Subcutaneous abdominal adipose tissue (tissue), 5 donors: ENCODE results near the gene SCIN.

Experiments
- H3K27ac ChIP-seq: one replicate; pipeline ENCODE4 v1.7.0; 2013; ENCODE audit warnings: low read depth, mild to moderate bottlenecking, inconsistent platforms, low read length, moderate library complexity
- H3K27me3 ChIP-seq, 5 donors: one replicate each; pipeline ENCODE4 v1.7.0; 2013; ENCODE audit warnings: low read length in 5 of 5, inconsistent platforms in 1 of 5; ENCODE audit not compliant: control insufficient read depth in 5 of 5, insufficient read depth in 4 of 5
- H3K36me3 ChIP-seq, 5 donors: one replicate each; pipeline ENCODE4 v1.7.0; 2013; ENCODE audit warnings: low read length in 5 of 5; ENCODE audit not compliant: control insufficient read depth in 5 of 5, insufficient read depth in 5 of 5
- H3K4me1 ChIP-seq, 5 donors: one replicate each; pipeline ENCODE4 v1.7.0; 2013; ENCODE audit warnings: low read length in 5 of 5, mild to moderate bottlenecking in 3 of 5, moderate library complexity in 1 of 5; ENCODE audit not compliant: control insufficient read depth in 5 of 5, insufficient read depth in 5 of 5
- H3K4me3 ChIP-seq, 5 donors: one replicate each; pipeline ENCODE4 v1.7.0; 2013; ENCODE audit warnings: low read length in 5 of 5, low read depth in 1 of 5
- H3K9ac ChIP-seq, 5 donors: one replicate each; pipeline ENCODE4 v1.7.0; 2013; ENCODE audit warnings: low read length in 5 of 5, mild to moderate bottlenecking in 4 of 5, moderate library complexity in 3 of 5
- H3K9me3 ChIP-seq, 5 donors: one replicate each; pipeline ENCODE4 v1.7.0; 2013; ENCODE audit warnings: low read length in 5 of 5; ENCODE audit not compliant: control insufficient read depth in 5 of 5
- donor health status: healthy.
- donor health status: healthy.
- donor health status: healthy.
- donor health status: healthy.
- donor health status: healthy.

Gene SCIN

DNA sequence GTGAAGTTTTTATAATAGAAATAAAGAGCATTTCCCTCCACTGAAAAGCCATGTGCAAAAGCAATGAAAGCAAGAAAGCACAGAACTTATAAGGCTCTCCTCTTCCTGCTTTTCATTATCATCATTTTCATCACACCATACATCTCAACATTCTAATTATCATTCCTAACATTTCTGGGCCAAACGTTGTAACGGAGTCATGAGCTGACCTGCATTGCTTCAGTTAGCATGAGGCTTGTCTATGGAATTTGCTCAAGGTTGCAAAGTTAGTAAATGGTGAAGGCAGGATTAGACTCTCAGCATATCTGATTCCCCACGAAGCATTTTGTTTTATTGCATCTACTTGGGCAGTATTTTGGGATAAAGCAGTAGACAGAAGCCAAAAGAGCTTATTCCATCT is 11.4 kb downstream of the SCIN start:
- Histone ChIP-seq H3K27ac (no peak overlapping the region), H3K36me3 (peaks cover 0 to 17% (median 0%) of the 10 kb centered on the region in 5 donors), H3K27me3 (no peaks in the 10 kb centered on the region), H3K4me3 (no peak overlapping the region), H3K9me3 (no peaks in the 10 kb centered on the region), H3K4me1 (peaks cover 0 to 11% (median 5%) of the 10 kb centered on the region in 5 donors), H3K9ac (no peak overlapping the region)

DNA sequence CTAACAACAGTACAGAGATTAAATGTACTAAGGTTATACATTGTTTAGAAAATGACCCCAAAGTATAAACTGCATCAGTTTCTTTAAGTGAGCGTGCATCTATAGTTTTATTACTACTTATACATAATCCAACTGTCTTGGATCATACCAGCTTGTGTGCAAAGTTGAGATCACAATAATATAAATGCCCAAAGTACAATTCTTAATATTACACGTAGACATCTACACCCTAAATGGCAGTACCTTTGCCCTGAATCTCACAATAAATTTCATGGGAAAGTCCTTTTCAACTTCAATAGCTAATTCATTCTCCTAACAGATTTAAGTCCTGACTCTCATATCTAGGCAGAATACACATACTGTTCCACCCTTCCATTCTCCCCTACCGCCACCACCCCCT is 11.8 kb downstream of the SCIN start:
- Histone ChIP-seq H3K4me1 (peaks cover 0 to 11% (median 5%) of the 10 kb centered on the region in 5 donors), H3K36me3 (peaks cover 0 to 17% (median 0%) of the 10 kb centered on the region in 5 donors), H3K9me3 (no peaks in the 10 kb centered on the region), H3K4me3 (no peak overlapping the region), H3K27ac (no peak overlapping the region), H3K27me3 (no peaks in the 10 kb centered on the region), H3K9ac (no peak overlapping the region)

DNA sequence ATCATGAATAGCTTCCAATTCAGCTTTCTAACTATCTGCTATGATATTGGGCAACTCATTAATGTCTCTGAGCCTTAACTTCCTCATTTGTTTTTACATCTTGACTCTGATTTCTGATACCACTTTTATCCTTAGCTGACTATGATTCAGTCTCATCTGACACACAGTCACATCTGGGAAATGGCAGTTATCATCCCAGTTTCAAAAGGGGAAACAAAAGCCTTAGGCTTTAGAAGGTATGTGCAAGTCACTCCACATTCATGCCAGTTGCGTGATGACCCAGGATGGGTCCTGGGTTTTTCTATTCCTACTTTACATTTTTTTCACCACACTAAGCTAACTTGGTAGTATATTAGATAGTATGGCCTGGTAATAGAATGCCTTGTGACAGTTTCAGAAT is 12.7 kb downstream of the SCIN start:
- Histone ChIP-seq H3K4me3 (no peak overlapping the region), H3K9me3 (no peaks in the 10 kb centered on the region), H3K4me1 (peaks cover 0 to 11% (median 5%) of the 10 kb centered on the region in 5 donors), H3K27me3 (no peaks in the 10 kb centered on the region), H3K9ac (no peak overlapping the region), H3K27ac (no peak overlapping the region), H3K36me3 (peaks cover 0 to 17% (median 0%) of the 10 kb centered on the region in 5 donors)

DNA sequence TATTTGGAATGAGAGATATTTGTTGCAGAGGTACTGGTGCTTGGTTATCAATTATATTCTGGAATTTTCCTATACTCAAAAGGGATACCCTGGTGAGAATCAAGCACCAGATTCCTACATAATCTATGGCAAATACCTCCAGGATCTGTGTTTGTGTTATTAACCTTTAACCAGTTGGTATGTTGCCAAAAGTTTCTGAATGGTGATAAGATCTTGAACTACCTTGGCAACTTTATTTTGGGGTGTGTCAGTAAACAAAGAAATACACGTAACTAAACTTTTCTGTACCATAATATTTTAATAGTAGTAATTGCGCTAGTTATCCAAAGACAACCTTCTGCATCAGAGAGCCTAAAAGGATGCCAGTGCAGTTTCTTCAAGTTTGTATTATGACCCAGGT is 13.4 kb downstream of the SCIN start:
- no peaks in the 10 kb centered on the region for H3K27me3 ChIP-seq
- H3K9ac ChIP-seq, result no peak overlapping the region
- H3K27ac ChIP-seq, result no peak overlapping the region
- H3K4me3 ChIP-seq, result no peak overlapping the region
- peaks cover 0 to 17% (median 0%) of the 10 kb centered on the region in 5 donors for H3K36me3 ChIP-seq
- H3K4me1 ChIP-seq, result peaks cover 0 to 11% (median 5%) of the 10 kb centered on the region in 5 donors
- no peaks in the 10 kb centered on the region for H3K9me3 ChIP-seq

DNA sequence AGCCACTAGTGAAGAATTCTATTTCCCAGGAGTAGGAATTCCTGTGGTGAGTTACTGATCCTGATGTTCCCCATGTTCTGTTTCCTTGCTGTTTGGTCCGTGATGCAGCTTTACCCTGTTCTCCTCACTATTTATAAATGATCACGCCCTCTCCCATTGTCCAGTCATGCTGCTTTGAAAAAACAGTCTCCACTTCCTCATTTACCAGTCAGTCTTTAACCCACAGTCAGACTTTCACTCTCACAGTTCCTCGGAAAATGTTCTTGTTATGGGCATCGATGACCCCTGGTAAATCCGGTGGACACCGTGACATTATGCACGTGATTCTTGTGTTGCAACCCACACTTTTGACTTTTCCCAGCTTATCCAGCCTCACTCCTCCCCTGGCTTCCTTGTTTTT is 14.4 kb downstream of the SCIN start:
- H3K4me1 ChIP-seq, result peaks cover 0 to 11% (median 5%) of the 10 kb centered on the region in 5 donors
- no peak overlapping the region for H3K9ac ChIP-seq
- no peaks in the 10 kb centered on the region for H3K9me3 ChIP-seq
- H3K36me3 ChIP-seq, result peaks cover 0 to 17% (median 0%) of the 10 kb centered on the region in 5 donors
- no peak overlapping the region for H3K4me3 ChIP-seq
- no peak overlapping the region for H3K27ac ChIP-seq
- H3K27me3 ChIP-seq, result no peaks in the 10 kb centered on the region

DNA sequence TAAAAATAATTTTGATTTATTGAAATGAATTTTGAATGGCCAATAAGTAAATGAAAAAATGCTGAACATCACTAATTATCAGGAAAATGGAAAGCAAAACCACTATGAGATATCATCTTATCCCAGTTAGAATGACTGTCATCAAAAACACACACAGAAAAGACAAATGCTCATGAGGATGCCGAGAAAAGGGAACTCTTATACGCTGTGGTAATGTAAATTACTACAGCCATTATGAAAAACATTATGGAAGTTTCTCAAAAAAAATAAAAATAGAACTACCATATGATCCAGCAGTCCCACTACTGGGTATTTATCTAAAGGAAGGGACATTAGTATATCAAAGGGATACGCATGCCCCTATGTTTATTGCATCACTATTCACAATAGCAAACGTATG is 15.8 kb downstream of the SCIN start:
- Histone ChIP-seq H3K4me3 (no peak overlapping the region), H3K27ac (no peak overlapping the region), H3K9ac (no peak overlapping the region), H3K27me3 (no peaks in the 10 kb centered on the region), H3K36me3 (peaks cover 0 to 10% (median 0%) of the 10 kb centered on the region in 5 donors), H3K9me3 (no peaks in the 10 kb centered on the region), H3K4me1 (peaks cover 0 to 8% (median 5%) of the 10 kb centered on the region in 5 donors)

DNA sequence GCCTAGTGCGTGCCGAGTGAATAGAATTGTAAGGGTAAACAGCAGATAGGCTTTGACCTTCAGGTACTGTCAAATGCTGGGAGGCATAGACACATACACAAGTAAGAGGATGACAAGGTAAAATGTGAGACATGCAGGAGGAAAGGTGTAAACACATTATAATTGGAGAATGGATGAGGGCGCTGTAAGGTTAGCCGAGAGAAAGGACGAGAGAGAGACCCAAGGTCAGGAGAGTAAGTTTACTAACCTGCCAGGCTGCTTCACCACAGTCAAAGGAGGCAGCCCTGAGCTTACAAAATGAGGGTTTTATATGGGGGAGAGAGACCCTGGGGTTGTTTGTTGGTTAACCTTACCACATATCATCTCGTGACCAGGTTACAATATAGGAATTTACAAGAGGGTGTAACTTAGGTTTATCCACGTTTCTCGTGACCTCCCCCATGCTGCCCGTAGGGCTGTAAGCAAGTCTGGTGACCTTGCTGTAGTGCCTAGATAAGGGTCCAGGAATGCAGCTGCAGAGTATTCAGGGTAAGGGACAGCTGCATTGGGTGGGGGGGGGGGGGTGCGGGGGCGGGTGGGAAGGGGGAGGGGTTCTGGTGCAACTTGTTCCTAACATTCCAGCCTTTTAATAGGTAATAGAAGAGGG is 17.9 kb downstream of the SCIN start:
- Histone ChIP-seq H3K27me3 (no peaks in the 10 kb centered on the region), H3K9me3 (no peaks in the 10 kb centered on the region), H3K4me3 (no peak overlapping the region), H3K9ac (no peak overlapping the region), H3K4me1 (peaks cover 0 to 8% (median 5%) of the 10 kb centered on the region in 5 donors), H3K36me3 (no peaks in the 10 kb centered on the region), H3K27ac (no peak overlapping the region)

DNA sequence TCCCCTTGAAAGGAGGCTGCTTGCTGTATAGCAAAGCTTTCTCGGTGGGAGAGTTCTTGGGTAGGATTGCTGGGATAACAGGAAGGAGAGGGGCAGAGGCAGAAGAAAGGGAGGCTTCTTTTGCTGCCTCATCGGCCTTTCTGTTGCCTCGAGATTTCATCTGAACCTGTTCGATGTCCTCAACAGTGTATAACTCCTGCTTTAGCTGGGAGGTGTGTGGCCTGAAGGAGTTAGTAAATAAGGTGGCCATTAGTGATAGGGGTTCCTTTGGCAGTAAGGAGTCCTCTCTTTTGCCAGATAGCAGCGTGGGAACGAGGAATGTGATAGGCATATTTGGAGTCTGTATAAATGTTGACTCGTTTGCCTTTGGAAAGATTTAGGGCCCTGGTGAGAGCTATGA is 20.0 kb downstream of the SCIN start:
- no peak overlapping the region for H3K27ac ChIP-seq
- no peaks in the 10 kb centered on the region for H3K27me3 ChIP-seq
- peaks cover 0 to 3% (median 0%) of the 10 kb centered on the region in 5 donors for H3K4me1 ChIP-seq
- H3K36me3 ChIP-seq, result no peaks in the 10 kb centered on the region
- H3K4me3 ChIP-seq, result no peak overlapping the region
- H3K9ac ChIP-seq, result no peak overlapping the region
- H3K9me3 ChIP-seq, result no peaks in the 10 kb centered on the region

DNA sequence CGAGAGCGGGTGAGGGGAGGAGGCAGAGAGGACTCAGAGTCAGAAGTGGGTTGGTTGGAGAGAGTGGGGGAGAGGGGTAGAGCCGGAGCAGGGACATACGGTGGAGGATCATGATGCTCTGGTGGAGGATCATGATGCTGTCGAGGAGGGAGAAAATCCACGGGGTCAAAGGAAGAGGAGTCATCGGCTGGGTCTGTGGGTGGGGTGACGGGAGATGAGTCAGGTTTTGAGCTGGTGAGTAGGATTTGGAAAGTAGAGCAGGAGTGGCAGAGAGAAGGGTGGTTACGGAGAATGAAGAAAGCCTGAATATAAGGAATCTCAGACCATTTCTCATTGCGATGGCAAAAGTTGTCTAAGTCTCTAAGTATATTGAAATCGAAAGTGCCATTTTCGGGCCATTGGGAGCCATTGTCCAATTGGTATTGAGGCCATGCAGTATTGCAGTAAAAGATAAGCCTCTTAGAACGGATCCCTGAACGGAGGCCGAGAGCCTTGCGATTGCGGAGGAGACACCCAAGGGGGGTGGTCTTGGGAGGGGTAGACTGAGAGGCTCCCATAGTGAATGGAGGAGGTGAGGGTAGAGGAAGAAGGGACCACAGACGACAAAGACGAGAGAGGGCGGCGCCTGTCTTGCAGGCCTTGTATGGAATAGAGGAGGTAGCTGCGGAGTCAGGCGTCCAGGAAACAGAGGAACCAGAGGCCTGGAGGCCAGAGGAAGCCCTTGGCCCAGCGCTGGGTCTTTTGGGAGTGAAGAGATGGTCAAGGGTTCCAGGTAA is 23.8 kb downstream of the SCIN start:
- no peaks in the 10 kb centered on the region for H3K36me3 ChIP-seq
- no peak overlapping the region for H3K27ac ChIP-seq
- no peak overlapping the region for H3K4me3 ChIP-seq
- peaks cover 0 to 17% (median 6%) of the 10 kb centered on the region in 5 donors for H3K4me1 ChIP-seq
- H3K9ac ChIP-seq, result no peak overlapping the region
- no peaks in the 10 kb centered on the region for H3K27me3 ChIP-seq
- no peaks in the 10 kb centered on the region for H3K9me3 ChIP-seq

DNA sequence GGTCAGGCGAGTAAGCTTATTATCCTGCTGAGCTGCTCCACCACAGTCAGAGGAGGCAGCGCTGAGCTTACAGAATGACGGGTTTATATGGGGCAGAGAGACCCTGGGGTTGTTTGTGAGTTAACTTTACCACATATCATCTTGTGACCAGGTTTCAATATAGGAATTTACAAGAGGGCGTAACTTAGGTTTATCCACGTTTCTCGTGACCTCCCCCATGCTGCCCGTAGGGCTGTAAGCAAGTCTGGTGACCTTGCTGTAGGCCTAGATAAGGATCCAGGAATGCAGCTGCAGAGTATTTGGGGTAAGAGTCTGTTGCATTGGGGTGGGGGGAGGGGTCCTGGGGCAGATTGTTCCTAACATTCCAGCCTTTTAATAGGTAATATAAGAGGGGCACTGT is 24.6 kb downstream of the SCIN start:
- H3K4me1 ChIP-seq, result peaks cover 0 to 17% (median 6%) of the 10 kb centered on the region in 5 donors
- H3K36me3 ChIP-seq, result no peaks in the 10 kb centered on the region
- no peak overlapping the region for H3K4me3 ChIP-seq
- no peaks in the 10 kb centered on the region for H3K9me3 ChIP-seq
- H3K27me3 ChIP-seq, result no peaks in the 10 kb centered on the region
- no peak overlapping the region for H3K9ac ChIP-seq
- no peak overlapping the region for H3K27ac ChIP-seq
